H7 (cell line): Measurements from ENCODE around the gene LRPAP1. TPM values are rescaled to one million over a fixed set of nuclear protein-coding genes. Genes with fewer than 3 reads are reported as not detected.
"Not testable (repeated sequence)": the region's sequence is repeated elsewhere in the genome, so short reads cannot be mapped to it uniquely, and the experiment has no call there.

Experiments used
- DNase-seq: peaks from one replicate; pipeline ENCODE4 v3.0.0; 2012
- H3K27me3 ChIP-seq: 2 replicates; pipeline ENCODE4 v1.6.0; 2011; ENCODE audit warnings: mild to moderate bottlenecking, low read length; ENCODE audit not compliant: control insufficient read depth, insufficient read depth
- H3K36me3 ChIP-seq: replicated peaks from 2 replicates; pipeline ENCODE4 v1.5.1; 2011; ENCODE audit warnings: low read length; ENCODE audit not compliant: control insufficient read depth, insufficient read depth
- H3K4me3 ChIP-seq: 2 replicates; pipeline ENCODE4 v1.5.1; 2011; ENCODE audit warnings: low read depth, mild to moderate bottlenecking, control low read depth, low read length, moderate library complexity; ENCODE audit not compliant: insufficient read depth
- total RNA-seq: library from RNA; depleted of rRNA; stranded (reverse); fragments of >200 nt; shearing (Covaris generic); gene quantifications from 2 replicates; pipeline ENCODE4 v1.2.3, GENCODE V29; 2014

LRPAP1 gene
- total RNA-seq, 1 experiment from 2014 or later: 101 TPM

- H3K36me3 ChIP-seq: peaks cover 25% of the 10 kb centered on the region
- no peak for DNase-seq
- H3K4me3 ChIP-seq: no peak overlapping the region
- no peaks in the 10 kb centered on the region for H3K27me3 ChIP-seq
Observed at GRCh38 chr4:3513807-3514206, 18.4 kb downstream of the LRPAP1 start.

- no peak overlapping the region for H3K4me3 ChIP-seq
- no peaks in the 10 kb centered on the region for H3K27me3 ChIP-seq
- peaks cover 27% of the 10 kb centered on the region for H3K36me3 ChIP-seq
- DNase-seq: no peak
Observed at GRCh38 chr4:3512719-3513118, 19.5 kb downstream of the LRPAP1 start.

DNA sequence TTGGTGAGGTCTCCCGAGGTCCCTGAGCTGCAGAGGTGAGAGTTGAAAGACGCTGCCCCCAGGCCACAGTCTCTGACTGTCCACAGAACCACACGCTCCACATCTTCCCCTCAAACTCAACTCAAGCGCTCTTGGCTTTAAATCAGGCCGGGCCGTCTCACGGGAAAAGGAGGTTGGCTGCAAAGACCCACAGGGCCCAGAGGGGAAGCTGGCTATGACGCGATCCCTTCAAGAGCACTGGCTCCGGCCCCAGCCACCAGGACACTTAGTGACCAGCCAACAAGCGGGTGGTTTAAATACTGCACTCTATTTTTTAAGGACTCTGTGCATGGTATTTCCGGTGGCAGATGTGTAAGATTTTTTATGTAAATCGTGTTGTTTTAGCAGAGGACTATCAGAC, 19.9 kb downstream of the LRPAP1 start:
- DNase-seq: no peak
- Histone ChIP-seq H3K36me3 (peaks cover 22% of the 10 kb centered on the region), H3K4me3 (no peak overlapping the region), H3K27me3 (no peaks in the 10 kb centered on the region)

DNA sequence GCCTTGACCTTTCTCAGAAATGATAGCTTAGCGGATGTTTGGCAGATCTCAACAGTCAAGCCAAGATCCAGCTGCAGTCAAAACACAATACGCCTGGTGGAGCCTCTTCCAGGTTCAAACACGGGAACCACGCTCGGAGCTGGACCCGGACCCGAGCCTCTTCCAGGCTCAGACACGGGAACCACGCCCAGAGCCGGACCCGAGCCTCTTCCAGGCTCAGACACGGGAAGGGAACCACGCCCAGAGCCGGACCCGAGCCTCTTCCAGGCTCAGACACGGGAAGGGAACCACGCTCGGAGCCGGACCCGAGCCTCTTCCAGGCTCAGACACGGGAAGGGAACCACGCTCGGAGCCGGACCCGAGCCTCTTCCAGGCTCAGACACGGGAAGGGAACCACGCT, 20.6 kb downstream of the LRPAP1 start:
- H3K27me3 ChIP-seq, H3K4me3 ChIP-seq, DNase-seq: not testable (repeated sequence)
- peaks cover 20% of the 10 kb centered on the region for H3K36me3 ChIP-seq

DNA sequence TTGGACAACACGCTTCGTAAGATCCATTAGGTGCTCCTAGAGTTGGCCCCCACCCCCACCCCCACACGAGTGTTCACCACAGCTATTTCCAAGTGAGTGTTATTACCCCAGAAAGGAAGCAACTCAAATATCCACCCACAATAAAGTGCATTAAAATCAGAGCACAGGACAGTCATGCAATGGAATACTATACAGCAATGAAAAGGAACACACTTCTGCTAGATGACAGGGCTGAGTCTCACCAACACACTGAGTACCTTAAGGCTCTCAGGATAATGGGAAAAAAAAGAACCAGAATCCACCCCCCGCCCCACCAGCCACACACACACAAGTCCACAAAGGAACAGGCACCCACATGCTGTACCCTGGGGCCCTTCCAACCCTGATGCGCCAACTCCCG, 21.0 kb downstream of the LRPAP1 start:
- Histone ChIP-seq H3K4me3 (no peak overlapping the region), H3K27me3 (no peaks in the 10 kb centered on the region), H3K36me3 (peaks cover 19% of the 10 kb centered on the region)
- no peak for DNase-seq

GRCh38 chr4:3510481-3510880, 21.7 kb downstream of the LRPAP1 start:
- no peak for DNase-seq
- Histone ChIP-seq H3K27me3 (no peaks in the 10 kb centered on the region), H3K4me3 (no peak overlapping the region), H3K36me3 (peaks cover 20% of the 10 kb centered on the region)

- Histone ChIP-seq H3K27me3 (no peaks in the 10 kb centered on the region), H3K36me3 (peaks cover 16% of the 10 kb centered on the region), H3K4me3 (no peak overlapping the region)
- DNase-seq: no peak
Observed at GRCh38 chr4:3508542-3508941, 23.7 kb downstream of the LRPAP1 start.

- Histone ChIP-seq H3K4me3 (no peak overlapping the region), H3K36me3 (peaks cover 6% of the 10 kb centered on the region), H3K27me3 (no peaks in the 10 kb centered on the region)
- DNase-seq: no peak
Observed at GRCh38 chr4:3505231-3505630, 27.0 kb downstream of the LRPAP1 start.

DNA sequence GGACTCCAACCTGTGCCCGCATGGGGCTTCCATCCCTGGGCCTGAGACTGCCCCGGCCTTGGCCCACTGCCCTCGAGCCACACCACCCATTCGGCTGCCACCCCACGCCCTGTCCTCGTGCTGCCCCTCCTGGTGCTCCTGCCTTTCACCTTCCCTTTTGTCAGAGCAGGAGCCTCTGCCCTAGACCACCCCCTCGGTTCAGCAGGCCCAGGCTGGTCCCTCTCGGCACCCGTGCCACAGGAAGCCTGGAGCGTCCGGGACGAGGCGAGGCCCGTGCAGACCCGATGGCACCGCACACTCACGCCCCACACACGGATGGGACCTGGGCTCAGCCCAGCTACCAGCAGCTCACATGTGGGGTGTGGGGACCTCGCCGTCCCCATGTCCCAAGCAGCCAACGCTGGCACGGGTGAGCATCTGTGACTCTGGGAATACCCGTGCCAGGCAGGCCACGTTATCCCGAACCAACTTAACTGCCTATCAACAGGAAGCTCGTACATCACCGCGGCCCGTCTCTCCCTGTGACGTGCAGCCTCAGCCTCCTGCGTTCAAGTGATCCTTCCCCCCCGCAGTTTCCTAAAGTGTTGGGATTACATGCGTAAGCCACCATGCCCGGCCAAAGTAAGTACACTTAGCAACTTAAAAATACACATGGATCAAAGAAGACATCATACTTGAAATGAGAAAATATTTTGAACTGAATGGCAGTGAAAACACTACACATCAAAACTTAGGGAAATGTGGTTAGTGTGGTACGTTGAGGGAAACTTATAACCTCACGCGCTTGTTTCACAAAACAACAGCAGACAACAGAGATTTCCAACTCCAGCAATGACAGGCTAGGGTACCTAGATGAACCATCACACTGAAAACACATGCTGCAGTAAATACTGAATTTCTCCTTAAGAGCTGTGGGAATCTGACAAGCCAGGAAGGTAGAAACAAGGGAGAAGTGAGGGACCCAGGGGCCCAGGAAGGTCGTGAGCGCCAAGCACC, 29.0 kb downstream of the LRPAP1 start:
- Histone ChIP-seq H3K36me3 (peaks cover 3% of the 10 kb centered on the region), H3K27me3 (no peaks in the 10 kb centered on the region), H3K4me3 (no peak overlapping the region)
- no peak for DNase-seq

- no peak for DNase-seq
- Histone ChIP-seq H3K27me3 (no peaks in the 10 kb centered on the region; the same call in none of the 2 replicates), H3K4me3 (no peak overlapping the region), H3K36me3 (peaks cover 3% of the 10 kb centered on the region)
Observed at GRCh38 chr4:3501825-3502425, 30.3 kb downstream of the LRPAP1 start.

DNA sequence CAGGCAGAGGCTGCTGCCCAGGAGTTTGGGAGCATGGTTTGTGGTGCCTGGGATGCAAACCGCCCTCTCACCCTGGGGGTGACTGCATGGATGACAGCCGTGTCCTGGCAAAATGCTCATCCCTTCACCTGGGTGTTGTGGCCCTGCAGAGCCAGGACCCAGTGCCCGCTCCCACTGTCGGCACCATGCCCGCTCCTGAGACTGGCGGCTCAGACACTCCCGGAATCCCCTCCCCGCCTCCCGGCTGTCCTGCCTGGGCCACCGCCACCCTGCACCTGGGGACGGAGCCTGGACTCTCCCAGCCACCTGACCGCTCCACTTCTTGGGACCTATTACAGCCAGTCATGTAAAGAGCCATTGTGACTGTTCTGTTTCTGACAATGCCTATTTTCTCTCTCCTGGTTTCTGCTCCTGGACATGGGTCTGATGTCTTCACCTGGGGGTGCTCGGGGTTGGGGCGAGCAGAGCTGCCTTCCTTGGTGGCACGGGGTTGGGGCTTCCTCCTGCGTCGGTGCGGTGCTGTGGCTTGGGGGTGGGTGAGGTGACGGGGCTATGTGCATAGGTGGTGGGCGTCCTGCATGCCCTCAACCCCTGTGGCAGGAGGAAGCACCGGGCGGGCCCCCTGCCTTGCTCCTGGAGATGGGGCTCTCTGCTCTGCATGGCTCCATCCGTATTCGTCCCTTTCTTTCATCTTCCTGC, 30.9 kb downstream of the LRPAP1 start:
- DNase-seq: no peak
- H3K27me3 ChIP-seq: no peaks in the 10 kb centered on the region; the same call in none of the 2 replicates
- H3K4me3 ChIP-seq: no peak overlapping the region
- H3K36me3 ChIP-seq: peaks cover 3% of the 10 kb centered on the region

DNA sequence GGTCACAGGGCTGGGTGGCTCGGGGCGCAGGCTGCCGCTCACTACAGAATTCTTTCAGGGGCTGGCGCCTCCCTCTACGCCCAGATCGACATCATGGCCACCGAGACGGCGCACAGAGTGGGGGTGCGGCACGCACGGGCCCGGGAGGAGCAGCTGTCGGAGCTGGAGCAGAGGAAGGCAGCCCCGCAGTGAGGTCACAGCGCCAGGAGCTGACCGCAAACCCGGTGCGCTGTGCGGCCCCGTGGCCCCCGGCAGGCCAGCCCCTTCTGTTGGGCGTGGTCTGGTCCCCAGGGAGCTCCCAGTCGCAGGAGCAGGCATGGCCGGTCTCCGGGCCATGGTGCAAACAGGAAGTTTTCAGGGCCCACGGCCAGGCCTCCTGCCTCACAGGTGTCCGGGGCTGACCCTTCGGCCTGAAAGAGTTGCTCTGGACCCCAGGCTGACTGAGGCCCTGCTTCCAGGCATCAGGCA, 31.6 kb downstream of the LRPAP1 start:
- peaks cover 2% of the 10 kb centered on the region for H3K27me3 ChIP-seq
- H3K36me3 ChIP-seq: peaks cover 2% of the 10 kb centered on the region
- no peak overlapping the region for H3K4me3 ChIP-seq
- DNase-seq: no peak

DNA sequence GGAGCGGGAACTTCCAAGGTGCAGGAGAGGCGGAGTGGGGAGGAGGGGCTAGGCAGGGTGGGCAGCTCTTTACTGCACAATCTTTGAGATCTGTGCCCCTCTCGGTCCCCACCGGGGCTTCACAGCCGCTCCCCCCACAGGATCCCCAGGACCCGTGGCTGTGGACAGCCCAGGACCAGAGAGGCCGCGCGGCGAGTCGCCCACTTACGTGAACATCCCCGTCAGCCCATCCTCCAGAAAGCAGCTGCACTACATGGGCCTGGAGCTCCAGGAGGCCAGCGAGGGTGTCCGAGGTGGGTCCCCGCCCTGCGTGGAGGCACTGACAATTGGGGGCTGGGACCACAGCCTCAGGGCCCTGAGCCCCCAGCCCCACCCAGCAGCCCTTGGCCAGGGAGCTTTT, 32.1 kb downstream of the LRPAP1 start:
- DNase-seq: no peak
- Histone ChIP-seq H3K36me3 (peaks cover 1% of the 10 kb centered on the region; the same call in 1 of the 2 replicates), H3K4me3 (no peak overlapping the region), H3K27me3 (peaks cover 5% of the 10 kb centered on the region)

- H3K4me3 ChIP-seq: no peak overlapping the region
- H3K27me3 ChIP-seq: peaks cover 8% of the 10 kb centered on the region
- H3K36me3 ChIP-seq: peaks cover 1% of the 10 kb centered on the region; the same call in 1 of the 2 replicates
- no peak for DNase-seq
Observed at GRCh38 chr4:3499710-3500109, 32.5 kb downstream of the LRPAP1 start.
